HG03442 (cell line): ENCODE measurements around the gene DOK6.

Experiments used
- ATAC-seq: cut with Tn5 transposase; IDR thresholded peaks from one replicate; pipeline ENCODE4 v1.9.1; 2021; ENCODE audit warnings: mild to moderate bottlenecking, moderate library complexity; ENCODE audit not compliant: unreplicated experiment

Gene DOK6

DNA sequence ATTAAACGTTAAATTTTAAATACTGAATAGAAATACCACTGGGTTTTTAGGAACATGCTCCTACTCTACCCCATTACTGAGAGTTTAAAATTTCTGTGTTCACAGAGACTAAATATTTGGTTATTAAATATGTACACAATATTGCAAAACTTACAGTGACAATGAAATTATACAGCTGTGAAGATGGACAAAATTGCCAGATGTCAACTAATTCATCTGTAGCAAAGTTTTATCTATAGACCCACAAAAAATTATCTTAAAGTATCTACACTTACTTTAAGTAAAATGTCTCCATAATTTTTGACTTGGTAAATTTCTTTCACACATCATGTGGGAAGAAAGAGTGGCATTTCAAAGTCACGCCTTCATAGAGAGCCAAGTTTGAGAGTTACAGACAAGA is 333.8 kb downstream of the DOK6 start:
- no peak for ATAC-seq

DNA sequence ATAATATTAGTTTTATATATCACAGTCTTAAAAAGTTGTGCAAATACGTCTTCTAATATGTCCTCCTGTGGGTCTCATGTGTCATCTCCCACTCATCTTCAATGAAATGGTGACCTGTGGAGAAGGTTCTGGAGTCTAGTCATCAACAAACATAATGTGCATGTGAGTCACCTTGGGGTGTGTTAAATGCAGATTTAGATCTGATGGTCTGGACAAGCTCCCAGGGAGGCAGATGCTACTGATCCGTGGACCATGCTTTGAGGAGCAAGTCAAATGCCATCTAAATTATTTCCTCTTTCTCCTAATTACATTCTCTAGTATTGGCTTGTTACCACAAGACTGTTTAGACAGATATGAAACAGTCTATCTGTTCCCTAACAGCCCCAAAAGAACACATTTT is 336.0 kb downstream of the DOK6 start:
- ATAC-seq: no peak

DNA sequence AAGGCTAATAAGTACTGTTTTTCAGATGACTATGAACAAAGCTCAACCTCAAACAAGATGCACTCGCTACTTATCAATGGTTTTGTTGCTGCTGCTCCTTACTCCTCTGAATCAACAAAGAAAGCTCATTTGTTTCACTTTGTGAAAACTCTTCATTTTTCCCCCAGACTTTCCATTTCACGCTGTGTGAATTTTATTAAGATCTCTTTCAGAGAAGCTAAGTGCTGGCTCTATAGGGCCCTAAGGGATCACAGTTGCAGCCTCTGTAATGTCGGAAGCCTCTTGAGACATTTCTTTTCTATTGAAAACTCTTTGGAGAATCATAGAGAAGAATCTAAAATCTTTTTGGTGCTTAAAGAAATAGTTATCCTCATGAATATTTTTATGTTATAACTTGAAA is 337.2 kb downstream of the DOK6 start:
- no peak for ATAC-seq

DNA sequence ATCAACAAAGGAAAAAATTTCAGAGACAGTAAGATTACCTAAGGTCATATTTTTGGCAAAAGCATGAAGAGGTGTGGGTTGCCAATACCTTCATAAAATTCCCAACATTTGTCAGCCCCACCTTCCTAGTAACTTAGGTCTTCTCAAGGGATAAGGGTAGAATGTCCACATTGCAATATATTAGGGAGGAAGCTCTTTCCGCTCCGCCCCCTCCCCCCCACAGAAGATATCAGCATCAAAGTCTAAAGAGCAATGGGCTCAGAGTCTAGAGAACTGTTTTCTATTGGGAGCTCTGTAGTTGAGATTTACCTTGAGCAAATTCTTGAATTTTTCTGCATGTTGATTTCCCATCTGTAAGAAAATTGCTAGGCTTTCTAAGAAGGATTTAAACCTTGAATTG is 346.7 kb downstream of the DOK6 start:
- ATAC-seq: no peak

DNA sequence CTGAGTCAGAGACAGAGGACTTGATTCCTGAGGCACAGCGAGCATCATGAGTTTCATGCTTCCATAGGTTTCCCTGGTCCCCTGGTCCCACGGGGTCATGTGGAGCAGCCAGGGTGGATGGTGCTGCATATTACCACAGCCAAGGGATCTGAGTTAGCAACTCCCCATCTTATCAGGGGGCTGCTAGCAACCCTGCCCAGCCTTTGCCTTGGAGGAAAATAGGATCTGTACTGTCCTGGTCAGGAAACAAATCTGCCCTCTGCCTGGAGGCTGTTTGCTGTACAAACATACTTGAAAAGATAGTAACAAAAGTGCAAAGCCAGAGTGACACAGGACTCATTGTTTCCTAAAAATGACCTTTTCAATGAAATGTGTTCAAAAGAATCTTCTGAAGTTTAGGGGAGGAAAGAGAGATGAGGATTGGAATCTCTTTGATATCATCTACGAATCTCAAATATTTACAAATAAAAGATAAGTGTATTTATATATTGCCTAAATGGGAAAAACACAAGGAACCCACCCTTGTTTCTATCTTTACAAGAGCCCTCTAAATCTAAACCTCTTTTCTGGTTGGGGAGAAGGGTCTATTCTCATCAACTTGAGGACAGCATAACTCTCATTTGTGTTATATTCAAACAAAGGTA is 352.2 kb downstream of the DOK6 start:
- ATAC-seq: no peak

DNA sequence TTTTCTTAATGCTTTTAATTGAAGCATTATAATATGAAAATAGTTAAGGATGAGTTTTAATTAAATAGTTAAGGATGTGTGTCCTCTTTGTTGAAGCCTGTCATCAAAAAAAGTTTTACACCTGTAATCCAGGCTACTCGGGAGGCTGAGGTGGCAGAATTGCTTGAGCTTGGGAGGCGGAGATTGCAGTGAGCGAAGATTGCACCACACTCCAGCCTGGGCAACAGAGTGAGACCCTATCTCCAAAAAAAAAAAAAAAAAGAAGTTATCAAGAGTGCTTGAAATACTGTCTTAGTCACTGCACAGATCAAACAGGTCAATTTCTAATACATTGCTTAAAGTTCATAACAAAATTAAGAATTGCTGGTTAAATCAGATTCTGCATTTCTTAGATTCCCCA is 353.4 kb downstream of the DOK6 start:
- no peak for ATAC-seq

DNA sequence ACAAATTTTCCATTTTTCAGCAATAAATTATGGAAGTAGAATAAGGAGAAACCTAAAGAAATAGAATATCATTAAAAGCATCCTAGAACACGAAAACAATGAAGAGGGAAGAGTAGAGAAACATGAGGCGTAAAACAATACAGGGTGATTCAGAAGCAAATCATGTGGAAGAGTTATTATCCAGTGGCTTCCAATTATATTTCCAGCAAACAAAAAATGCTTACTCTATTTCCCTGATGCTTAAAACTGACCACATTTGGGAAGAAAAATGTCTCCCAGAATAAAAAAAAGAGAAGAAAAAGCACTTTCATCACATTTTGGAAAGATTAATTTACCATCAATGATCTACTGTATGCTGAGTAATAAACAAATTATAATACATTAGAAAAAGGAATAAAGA is 354.4 kb downstream of the DOK6 start:
- no peak for ATAC-seq

DNA sequence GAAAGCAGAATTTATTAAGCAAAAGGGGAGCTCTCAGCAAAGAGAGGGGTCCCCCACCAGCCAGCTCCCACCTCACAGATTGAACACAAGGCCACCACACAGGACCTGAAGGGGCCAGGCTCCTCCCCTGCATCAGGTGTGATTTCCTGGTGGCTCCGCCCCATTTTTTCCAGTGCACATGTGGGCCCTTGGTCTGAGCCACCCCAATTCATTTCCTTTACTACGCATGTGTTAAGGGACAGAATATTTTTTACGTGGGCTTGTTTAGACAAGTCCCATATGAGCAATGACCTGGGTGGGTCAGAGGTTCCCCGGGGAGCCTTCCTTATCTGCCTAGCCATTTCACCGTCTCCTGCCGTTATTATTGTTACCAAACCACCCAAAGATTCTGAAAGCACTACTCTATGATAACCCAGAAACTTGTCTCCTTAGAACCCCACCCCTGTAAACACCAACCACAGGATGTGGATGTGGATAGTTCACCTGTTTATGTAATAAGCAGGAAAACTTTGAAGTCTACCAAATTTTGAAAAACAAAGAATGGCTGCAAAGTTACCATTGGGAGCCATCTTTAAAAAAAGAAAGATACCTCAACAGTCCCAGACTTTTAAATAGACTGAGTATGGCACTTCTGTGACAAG is 355.3 kb downstream of the DOK6 start:
- ATAC-seq: no peak

DNA sequence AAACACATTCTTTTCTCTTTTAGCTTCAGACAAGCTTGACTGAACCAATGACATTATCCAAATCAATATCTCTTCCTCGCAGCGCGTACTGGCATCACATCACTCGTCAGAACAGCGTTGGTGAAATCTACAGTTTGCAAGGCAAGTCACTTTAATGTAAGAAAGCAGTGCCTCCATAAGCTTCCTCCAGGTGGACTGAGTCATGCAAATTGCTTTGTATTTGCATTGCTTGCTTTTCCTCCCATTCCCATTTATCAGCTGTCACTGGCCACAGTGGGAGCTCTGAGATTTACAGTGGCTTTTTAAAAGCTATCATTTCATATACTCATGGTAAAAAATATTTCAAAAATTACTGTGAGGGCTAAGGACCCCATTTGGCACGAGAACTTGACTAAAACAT is 357.0 kb downstream of the DOK6 start:
- ATAC-seq: no peak

DNA sequence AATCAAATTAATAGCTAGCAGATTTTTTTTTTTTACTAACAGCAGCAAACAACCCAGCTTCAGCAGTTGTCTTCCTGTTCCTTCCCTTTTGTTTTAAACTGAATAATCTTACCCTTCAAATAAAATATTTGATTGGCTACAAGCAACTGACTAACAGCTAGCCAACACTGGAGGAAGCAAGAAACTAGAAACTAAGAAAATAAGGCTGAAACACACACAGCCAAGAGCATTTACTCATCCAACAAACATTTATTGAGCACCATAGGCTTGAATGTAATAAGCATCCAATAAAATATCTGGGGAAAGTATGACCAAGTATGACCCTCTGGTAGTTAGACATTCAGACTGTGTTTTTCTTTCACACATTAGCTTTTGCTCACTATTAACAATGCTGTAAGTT is 357.8 kb downstream of the DOK6 start:
- no peak for ATAC-seq

DNA sequence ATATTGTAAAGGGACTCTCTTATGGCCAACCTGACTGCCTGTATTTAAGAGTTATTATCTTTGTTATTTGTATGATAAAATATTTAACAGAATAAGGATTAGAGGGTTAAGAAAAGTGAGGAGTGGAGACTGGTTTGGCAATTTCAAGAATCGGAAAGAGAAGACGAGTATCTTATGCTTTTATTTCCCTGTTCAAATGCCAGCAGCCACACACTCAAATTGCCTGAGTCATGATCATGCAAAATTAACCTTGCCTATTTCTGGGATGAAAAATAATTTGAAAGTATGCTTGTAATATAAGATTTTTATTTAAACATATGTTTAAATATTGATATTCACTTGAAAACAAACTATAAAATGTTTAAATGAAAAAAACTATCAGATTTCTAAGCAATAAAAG is 358.4 kb downstream of the DOK6 start:
- ATAC-seq: no peak

DNA sequence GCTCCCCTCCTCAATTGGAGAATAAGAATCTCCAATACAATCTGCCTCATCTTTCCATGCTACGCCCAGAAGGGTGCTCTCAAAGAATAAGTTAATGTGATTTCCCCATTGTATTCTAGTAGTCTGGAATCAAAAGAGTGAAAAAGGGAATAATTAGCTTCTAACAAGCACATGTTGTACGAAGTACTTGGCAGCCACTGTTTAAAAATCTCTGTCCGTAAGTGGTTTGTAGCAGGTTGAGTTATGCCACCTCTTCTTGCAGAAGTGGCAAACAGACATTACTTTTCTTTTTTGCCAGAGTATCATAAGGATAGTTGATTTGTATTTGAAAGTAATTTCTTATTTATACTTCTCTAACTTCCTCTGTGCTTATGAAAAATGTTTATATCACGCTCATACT is 362.3 kb downstream of the DOK6 start:
- no peak for ATAC-seq

DNA sequence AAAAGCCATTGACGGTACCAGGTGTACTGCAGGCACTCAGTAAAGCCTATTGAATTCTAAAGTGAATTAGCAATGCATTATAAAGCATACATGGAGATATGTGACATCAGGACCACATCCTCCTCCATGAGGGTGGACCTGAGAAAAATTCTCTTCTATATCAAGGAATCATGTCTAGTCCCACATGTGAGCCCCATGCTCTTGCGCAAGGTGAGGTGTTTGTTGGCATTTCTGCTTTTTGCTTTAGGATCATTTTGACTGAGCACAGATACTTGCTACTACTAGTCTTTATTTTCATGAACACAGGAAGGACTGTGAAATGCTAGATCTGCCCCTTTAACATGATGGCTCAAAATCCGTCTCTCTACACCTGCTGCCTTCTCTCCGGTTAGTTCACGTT is 363.1 kb downstream of the DOK6 start:
- ATAC-seq: no peak

DNA sequence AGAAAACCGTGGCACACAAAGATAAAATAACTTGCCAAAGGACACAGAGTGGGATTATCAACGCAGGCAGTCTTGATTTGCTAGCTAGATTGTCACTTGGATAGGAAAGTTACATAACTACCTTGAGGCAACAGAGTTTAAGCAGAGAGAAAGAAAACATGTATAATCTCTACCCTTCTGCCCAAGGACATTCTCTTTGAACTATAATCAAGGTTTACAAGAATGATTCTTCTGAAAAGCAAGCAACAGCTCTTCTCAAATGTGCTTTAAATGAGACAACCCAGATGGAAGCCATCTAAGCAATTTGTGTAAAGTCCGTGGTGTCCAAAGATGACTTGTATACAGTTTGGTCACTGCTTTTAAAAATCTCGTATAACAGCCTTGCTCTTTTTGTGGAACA is 369.6 kb downstream of the DOK6 start:
- ATAC-seq: no peak

DNA sequence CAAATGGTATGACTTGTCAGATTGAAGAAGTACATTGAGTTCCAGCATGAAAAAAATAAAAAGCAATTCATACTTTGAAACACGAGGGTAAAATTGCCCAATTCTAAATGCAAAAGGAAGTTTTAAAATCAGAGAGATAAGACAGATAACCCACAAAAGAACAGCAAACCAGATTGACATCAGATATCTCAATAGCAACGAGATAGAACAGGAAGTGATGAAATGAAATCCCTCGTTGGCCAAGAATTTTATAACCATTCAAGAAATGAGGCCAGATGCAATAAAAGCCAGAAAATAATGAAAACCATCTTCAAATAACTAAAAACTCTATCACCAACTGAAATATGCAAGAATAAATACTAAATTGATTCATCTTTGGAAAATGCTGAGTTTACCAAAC is 374.1 kb downstream of the DOK6 start:
- no peak for ATAC-seq

DNA sequence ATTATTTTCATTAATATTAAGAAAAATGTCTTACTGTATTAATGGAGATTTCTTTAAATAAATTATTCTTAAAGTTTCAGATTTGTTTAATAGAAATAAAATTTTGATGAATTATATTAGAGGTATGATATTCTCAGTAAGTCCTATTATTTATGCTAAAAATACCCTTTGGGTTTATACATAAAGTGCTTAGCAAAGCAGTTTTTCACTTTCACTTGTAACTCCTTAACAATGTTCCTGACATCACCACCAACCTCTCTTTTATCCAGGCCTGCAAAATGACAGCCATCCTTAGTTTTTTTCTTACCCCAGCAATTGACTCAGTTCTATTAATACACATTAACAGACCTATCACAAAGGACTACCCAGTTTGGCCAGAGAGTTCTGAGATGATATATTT is 376.6 kb downstream of the DOK6 start:
- ATAC-seq: no peak

DNA sequence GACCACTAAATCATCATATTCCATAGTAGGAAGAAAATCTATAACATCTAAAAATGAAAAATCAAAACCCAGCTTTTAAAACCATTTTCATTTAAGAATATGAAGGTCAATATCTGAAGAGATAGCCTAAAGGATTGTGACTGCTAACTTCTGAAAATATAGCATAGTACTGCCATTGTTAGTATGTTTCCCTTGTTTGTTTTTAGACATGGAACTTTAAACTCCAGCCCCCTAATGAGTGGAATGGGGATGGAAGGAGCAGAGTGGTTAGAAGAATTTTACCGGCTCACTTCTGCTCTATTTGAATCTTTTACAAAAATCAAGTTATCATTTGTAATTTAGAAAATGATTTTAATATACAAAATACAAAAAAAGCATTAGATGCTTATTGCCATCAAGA is 378.0 kb downstream of the DOK6 start:
- ATAC-seq: no peak

DNA sequence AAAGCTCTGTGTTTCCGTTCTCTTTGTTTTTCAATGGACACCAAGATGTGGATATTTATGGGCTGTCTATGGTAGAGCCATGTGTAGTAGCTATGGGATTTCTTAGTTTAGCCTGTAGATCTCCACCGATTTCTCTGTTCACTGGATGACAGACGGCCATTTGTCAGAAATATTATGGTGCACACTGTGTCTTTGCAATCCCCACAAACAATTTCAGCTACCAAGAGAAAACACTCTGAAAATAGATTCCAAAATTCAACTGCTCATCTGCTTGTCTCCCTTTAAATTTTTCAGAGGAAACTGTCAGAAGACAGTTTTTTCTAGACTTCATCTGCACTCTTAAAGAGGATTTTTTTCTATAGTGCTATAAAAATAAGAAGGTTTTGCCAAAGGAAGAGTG is 380.2 kb downstream of the DOK6 start:
- no peak for ATAC-seq

DNA sequence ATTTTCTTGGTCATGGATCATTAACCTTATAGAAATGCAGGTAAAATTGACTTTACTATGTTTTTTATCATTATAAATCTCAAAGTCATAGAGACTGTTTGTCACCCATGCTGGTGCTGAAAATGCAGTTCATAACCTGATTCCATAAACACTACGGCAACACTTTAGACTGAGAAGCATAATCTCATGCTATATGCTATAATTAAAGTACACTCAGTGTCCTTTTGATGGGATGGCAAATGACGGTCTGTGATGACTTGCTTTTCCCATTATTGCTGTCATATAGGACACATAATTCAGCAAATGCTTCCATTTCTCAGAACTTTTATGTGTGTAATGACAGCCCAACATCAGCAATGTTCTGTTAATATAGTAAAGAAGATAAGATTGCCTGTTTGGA is 384.1 kb downstream of the DOK6 start:
- ATAC-seq: no peak

DNA sequence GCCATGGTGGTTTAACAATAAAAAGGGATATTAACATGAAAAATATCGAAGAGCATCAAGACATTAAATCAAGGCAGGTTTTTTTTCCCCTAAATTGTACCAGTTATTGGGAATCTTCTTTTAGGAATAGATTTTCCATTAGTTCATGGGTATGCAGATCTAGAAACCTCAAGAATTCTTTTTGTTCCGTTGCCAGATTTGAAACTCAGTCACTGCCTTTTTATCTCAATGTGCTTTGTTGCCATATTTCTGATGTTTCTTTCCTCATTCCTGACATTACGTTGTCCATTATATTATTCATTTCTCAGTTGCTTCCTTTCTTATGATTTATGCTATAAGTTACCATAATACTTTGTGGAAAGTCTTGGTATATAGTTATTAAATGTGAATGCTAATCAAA is 384.8 kb downstream of the DOK6 start:
- no peak for ATAC-seq

DNA sequence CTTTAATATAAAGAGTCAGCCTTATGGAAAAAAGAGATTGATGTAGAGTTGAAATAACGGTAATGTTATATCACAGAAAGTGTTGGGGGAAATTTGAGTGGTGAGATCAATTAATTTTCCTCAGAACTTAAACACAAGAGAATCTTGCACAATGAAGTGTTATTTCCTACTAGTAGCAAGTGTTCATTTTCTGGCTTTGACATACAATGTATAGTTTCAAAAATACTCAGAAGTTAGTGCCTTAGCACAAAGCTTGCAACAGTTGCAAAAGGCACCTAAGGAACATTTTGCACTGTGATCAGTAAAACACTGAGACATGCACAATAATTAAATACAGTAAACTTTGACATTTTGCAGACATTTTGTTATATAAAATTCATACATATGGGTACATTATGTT is 385.7 kb downstream of the DOK6 start:
- no peak for ATAC-seq

DNA sequence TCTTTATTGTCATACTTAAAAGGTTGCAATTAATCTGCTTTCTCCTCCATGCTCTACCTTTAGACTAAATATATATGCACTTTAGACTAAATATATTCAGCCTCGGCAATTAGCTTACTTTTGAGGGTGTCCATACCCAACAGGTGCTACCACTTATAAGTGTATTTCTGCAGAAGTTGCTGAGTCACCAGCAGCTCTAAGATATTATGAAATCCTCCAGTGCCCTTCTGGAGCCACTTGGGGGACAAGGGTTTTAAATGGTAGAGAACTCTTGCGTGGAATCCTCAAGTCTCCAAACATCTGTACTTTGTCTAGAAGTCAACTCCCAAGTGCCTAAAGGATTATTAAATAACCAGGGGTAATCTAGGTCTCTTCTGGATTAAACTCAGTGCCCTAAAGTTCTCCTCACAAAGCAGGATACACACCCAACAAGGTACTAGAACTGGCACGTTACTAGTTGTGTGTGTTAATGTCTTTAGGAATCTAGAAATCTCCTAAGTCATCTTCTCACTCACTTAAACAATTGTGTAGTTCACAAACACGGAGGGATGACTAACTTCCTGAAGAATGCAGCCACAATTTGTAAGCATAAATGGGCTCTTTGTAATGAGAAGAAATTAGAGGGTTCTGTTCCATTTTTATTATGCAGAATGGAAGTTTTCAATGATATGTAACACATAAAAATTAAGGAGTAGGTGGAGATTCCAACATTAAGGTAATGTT is 387.3 kb downstream of the DOK6 start:
- no peak for ATAC-seq

DNA sequence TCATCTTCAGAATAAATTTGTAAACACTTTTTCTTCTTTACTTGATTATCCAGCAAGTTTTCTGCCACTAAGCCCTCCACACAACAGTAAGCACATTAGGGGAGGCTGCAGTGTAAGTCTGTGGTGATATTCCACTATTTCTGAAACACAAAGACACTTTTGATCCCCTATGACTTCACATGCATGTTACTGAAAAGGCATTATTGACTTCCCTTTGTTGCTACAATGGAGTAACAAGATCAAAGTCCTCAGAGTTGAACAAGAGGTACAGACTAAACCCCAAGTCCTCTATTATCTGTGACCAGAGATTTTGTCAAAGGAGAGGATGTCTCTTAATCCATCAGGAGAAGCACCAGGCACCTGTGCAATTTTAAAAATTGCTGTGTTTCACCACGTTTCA is 389.1 kb downstream of the DOK6 start:
- ATAC-seq: no peak
